ENCODE data around the gene NDRG4.

The NDRG4 gene

GRCh38 chr16:58499615-58500351, at the start of gene NDRG4:
Gene NDRG4 (plus strand): TSS chr16:58500143. CDS start chr16:58500249, 106 bp downstream.
- no peak for DNase-seq (ENCODE audit: low read depth in 1 of 2, low spot score in 1 of 2)

DNA sequence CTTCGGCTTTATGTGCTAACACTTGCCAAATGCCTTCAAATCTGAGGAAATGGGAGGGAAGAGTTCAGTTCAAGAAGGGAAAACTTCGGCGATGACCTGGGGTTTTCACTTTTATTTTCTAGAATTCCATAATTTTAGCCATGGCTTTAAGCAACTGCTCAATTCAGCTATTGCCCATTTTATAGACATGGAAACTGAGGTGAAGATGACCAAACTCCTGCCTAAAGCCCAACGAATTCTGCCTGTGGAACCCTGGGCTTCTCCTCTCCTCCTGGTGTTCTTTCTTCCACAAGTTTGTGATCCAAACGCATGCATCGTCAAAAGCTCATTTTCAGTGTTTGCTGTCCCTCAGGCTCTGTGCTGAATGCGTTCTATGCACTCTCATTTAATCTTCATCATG, 49.4 kb upstream of the NDRG4 start:
- DNase-seq (ENCODE audit: low read depth in 1 of 2, low spot score in 1 of 2): no peak

GRCh38 chr16:58451265-58451689, 48.7 kb upstream of the NDRG4 start:
- DNase-seq (ENCODE audit: low read depth in 1 of 2, low spot score in 1 of 2): no peak

DNA sequence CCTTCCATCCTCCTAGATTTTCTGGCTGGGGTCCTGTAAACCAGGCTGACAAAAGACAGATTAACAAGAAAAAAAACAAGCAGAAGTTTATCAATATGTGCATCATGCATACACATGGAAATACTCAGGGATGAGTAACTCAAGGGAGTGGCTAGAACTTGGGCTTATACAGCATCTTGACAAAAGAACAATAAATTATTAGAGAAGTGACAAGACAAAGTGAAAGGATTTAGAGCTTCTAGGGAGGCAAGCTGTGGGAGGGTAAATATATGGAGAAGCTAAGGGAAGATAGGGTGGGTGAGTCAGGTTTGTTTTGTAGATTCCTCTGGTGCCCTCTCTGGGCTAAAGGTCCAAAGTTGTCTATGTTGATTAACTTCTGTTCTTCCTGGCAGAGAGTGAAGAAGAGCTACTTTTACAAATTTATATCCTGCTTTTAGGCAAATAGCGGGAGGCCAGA, 48.0 kb upstream of the NDRG4 start:
- no peak for DNase-seq (ENCODE audit: low read depth in 1 of 2, low spot score in 1 of 2)

DNA sequence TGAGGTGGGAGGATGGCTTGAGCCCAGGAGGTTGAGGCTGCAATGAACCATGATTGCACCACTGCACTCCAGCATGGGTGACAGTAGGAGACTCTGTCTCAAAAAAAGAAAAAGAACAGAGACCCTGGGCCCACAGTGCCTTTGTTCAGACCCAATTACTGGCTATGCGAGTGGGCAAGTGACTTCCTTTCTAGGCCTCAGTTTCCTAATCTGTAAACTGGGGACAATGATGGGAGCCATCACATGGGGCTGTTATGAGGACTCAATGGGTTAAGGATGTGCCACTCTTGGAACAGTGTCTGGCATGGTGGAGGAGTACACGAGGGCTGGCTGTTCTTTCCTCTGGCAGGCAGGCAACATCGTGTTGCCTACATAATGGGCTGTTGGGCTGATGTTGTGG, 47.3 kb upstream of the NDRG4 start:
- DNase-seq (ENCODE audit: low read depth in 1 of 2, low spot score in 1 of 2): no peak

DNA sequence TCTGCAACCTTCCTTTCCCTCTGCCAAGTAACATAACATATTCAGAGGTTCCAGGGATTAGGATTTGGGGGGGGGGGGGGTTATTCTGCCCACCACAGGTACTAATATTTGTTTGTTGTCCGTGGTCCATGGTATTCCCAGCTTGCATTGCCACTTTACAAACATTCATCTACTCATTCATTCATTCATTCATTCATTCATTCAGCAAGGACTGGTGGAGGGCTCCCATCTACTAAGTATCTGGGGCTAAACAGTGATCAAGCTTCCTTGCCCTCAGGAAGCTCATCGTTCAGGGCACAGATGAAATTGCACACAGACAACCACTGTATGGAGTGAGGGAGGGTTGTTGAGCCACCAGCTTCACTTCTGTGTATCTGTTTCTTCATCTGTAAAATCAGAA, 45.8 kb upstream of the NDRG4 start:
- DNase-seq (ENCODE audit: low read depth in 1 of 2, low spot score in 1 of 2): no peak

DNA sequence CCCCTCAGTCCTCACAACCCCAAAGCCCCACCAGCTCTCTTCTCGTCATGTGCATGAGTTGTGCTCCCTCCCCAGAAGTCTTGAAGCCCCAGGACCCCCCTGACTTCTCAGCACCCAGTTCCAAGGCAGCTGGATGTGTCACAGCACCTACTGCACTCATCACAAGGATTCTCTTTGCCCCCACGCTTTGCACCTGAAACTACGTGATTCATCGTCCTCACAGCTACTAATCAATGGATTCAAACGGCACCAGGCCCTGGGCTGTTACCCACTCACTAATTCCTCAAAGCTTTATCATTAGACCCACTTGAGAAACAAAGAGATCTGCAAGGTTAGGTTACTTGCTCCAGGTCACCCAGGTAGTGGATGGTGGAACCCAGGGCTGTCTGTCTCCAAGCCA, 45.1 kb upstream of the NDRG4 start:
- no peak for DNase-seq (ENCODE audit: low read depth in 1 of 2, low spot score in 1 of 2)

GRCh38 chr16:58455750-58456149, 44.2 kb upstream of the NDRG4 start:
- DNase-seq (ENCODE audit: low read depth in 1 of 2, low spot score in 1 of 2): no peak

- no peak for DNase-seq (ENCODE audit: low read depth in 1 of 2, low spot score in 1 of 2)
Measured at GRCh38 chr16:58456193-58456592, 43.8 kb upstream of the NDRG4 start.

- DNase-seq (ENCODE audit: low read depth in 1 of 2, low spot score in 1 of 2): no peak
Measured at GRCh38 chr16:58458606-58459343, 41.2 kb upstream of the NDRG4 start.

DNA sequence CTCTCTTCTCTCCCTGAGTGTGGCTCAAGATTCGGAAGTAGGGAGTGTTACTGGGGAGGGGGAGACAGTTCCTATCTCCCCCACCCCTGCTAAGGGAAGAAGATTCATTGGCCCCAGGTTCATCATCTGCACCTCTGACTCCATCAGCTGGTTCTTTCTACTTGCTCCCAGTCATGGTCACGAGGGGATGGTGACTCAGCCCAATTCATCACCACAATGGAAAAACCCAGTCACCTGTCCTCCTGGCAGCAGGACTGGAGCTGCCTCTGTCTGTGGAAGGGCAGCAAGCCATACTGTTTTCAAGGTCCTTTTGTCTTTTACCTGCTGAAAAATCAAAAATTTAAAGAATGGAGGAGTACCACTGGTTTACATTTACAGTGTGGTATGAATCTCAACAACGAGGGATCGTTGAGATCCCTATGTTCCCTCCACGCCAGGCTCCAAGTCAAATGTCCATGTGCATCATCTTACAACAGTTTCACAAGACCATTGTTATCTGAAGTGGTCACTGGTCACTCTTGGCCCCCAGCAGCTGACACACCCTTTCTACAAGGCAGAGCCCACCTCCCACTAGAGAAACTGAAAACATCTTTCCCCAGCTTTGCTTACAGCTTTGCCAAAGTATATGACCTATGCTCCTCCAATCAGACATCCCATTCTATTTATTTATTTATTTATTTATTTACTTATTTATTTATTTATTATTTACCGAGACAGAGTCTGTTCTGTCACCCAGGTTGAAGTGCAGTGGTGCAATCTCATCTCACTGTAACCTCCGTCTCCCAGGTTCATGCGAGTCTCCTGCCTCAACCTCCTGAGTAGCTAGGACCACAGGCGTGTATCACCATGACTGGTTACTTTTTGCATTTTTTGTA, 40.4 kb upstream of the NDRG4 start:
- peak in 1 of 2 donors; percentile 12 for DNase-seq (ENCODE audit: low read depth in 1 of 2, low spot score in 1 of 2)

DNA sequence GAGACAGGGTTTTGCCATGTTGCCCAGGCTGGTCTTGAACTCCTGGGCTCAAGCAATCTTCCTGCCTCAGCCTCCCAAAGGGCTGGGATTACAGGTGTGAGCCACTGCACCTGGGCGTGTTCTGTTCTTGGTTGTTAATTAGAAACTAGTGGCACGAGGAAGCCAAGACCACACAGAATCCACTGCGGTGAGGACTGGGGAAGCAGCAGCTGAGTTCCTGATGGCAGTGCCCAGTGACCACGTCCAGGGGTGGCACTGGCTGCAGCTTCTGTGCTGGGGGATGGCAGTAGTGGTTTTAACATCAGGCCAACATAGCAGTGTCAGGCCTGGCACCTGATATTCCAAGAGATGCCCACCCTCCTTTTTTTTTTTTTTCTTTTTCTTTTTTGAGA, 39.7 kb upstream of the NDRG4 start:
- no peak for DNase-seq (ENCODE audit: low read depth in 1 of 2, low spot score in 1 of 2)

DNA sequence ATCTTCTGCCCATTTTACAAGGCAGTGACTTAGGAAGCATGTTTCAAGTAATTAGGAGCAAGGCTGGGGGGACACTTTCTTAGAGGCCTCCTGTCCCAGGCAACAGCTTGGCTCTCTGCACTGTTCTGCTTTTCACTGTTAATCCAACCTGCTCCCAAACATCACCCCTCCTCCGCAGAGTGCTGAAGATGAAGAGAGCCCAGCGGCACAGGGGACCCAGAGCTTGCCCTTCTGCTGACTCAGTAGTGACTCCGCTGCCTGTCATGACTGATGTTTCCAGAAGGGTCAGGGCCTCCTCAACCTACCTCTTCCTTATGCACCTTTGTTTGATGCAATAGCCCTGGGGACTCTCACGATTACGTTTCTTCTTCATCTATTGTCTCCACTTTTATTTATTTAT, 38.9 kb upstream of the NDRG4 start:
- DNase-seq (ENCODE audit: low read depth in 1 of 2, low spot score in 1 of 2): no peak

DNA sequence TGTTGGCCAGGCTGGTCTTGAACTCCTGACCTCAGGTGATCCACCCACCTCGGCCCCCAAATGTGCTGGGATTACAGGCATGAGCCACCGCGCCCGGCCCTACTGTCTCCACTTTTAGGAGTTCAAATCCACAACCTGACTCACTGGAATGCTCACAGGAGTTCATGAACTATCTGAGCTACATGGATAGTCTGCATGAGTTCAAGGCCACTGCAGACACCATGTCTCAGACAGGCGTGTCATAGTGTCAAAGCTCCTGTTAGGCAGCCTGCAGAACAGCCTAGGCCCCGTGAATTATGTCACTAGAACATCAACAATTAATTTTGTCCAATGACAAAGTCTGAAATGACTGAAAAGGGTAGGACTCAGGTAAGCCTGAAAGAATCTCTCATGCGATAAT, 38.3 kb upstream of the NDRG4 start:
- DNase-seq (ENCODE audit: low read depth in 1 of 2, low spot score in 1 of 2): no peak

- no peak for DNase-seq (ENCODE audit: low read depth in 1 of 2, low spot score in 1 of 2)
Measured at GRCh38 chr16:58462089-58462488, 37.9 kb upstream of the NDRG4 start.

- DNase-seq (ENCODE audit: low read depth in 1 of 2, low spot score in 1 of 2): no peak
Measured at GRCh38 chr16:58462499-58462996, 37.4 kb upstream of the NDRG4 start.

- no peak for DNase-seq (ENCODE audit: low read depth in 1 of 2, low spot score in 1 of 2)
Measured at GRCh38 chr16:58462997-58463941, 36.7 kb upstream of the NDRG4 start.

- no peak for DNase-seq (ENCODE audit: low read depth in 1 of 2, low spot score in 1 of 2)
Measured at GRCh38 chr16:58464047-58464915, 35.7 kb upstream of the NDRG4 start.

All from stimulated activated CD4-positive, alpha-beta T cell treated with anti-CD3 and anti-CD28 coated beads, Interleukin-15, amount 100 ng/mL, for 1 hour (primary cell).